ENCODE measurements around the gene OSBP2. TPM values are rescaled to one million over a fixed set of nuclear protein-coding genes. Genes with fewer than 3 reads are reported as not detected.
"Not testable (repeated sequence)": the region's sequence is repeated elsewhere in the genome, so short reads cannot be mapped to it uniquely, and the experiment has no call there.

Gene OSBP2
- total RNA-seq, 1 experiment from 2014 or later: 8.2 TPM

- no peak for DNase-seq (ENCODE audit: low spot score)
Measured at GRCh38 chr22:30718491-30718890, 23.8 kb downstream of the OSBP2 start.

- no peak for DNase-seq (ENCODE audit: low spot score)
Measured at GRCh38 chr22:30718938-30719337, 24.3 kb downstream of the OSBP2 start.

GRCh38 chr22:30720263-30720837 lies 25.7 kb downstream of the OSBP2 start:
- no peak for DNase-seq (ENCODE audit: low spot score)

GRCh38 chr22:30721741-30722140 lies 27.1 kb downstream of the OSBP2 start:
- DNase-seq (ENCODE audit: low spot score): no peak

GRCh38 chr22:30728826-30729225 lies 34.2 kb downstream of the OSBP2 start:
- no peak for DNase-seq (ENCODE audit: low spot score)

GRCh38 chr22:30731658-30732057 lies 37.0 kb downstream of the OSBP2 start:
- no peak for DNase-seq (ENCODE audit: low spot score)

- DNase-seq (ENCODE audit: low spot score): no peak
Measured at GRCh38 chr22:30732426-30732825, 37.8 kb downstream of the OSBP2 start.

- DNase-seq (ENCODE audit: low spot score): no peak
Measured at GRCh38 chr22:30733181-30733631, 38.5 kb downstream of the OSBP2 start.

GRCh38 chr22:30740007-30740406 lies 45.3 kb downstream of the OSBP2 start:
- not testable (repeated sequence) for DNase-seq (ENCODE audit: low spot score)

- not testable (repeated sequence) for DNase-seq (ENCODE audit: low spot score)
Measured at GRCh38 chr22:30740511-30740910, 45.8 kb downstream of the OSBP2 start.

GRCh38 chr22:30742291-30743256 lies 47.9 kb downstream of the OSBP2 start:
- DNase-seq (ENCODE audit: low spot score): no peak

GRCh38 chr22:30743257-30744020 lies 48.8 kb downstream of the OSBP2 start:
- DNase-seq (ENCODE audit: low spot score): no peak

- DNase-seq (ENCODE audit: low spot score): no peak
Measured at GRCh38 chr22:30744224-30744623, 49.5 kb downstream of the OSBP2 start.

GRCh38 chr22:30747493-30747892 lies 52.8 kb downstream of the OSBP2 start:
- DNase-seq (ENCODE audit: low spot score): peak; percentile 5

- no peak for DNase-seq (ENCODE audit: low spot score)
Measured at GRCh38 chr22:30749272-30749671, 54.6 kb downstream of the OSBP2 start.

GRCh38 chr22:30749849-30750248 lies 55.2 kb downstream of the OSBP2 start:
- no peak for DNase-seq (ENCODE audit: low spot score)

GRCh38 chr22:30751529-30751928 lies 56.9 kb downstream of the OSBP2 start:
- DNase-seq (ENCODE audit: low spot score): no peak

- DNase-seq (ENCODE audit: low spot score): no peak
Measured at GRCh38 chr22:30752771-30753170, 58.1 kb downstream of the OSBP2 start.

- DNase-seq (ENCODE audit: low spot score): no peak
Measured at GRCh38 chr22:30753701-30754100, 59.0 kb downstream of the OSBP2 start.

GRCh38 chr22:30754521-30754920 lies 59.8 kb downstream of the OSBP2 start:
- no peak for DNase-seq (ENCODE audit: low spot score)

- peak; percentile 77 for DNase-seq (ENCODE audit: low spot score)
Measured at GRCh38 chr22:30754971-30755758, 60.5 kb downstream of the OSBP2 start.

Measured in HT-29 (cell line).